SU-DHL-6 (cell line): ENCODE results near the gene ACER3.

ENCODE experiments used
- EZH2phosphoT487 ChIP-seq: fragments of 200-600 bp; sonication (generic), shearing (Covaris generic); conservative IDR thresholded peaks from 2 replicates; pipeline ENCODE4 v1.6.1; 2018; ENCODE audit warnings: mild to moderate bottlenecking, antibody characterized with exemption, low read length, moderate library complexity, mixed read lengths
- TF ChIP-seq, protein P1 (sequence below): fragments of 200-600 bp; sonication (generic); IDR thresholded peaks from one replicate; pipeline ENCODE4 v1.5.1; 2017; ENCODE audit warnings: antibody characterized with exemption, mild to moderate bottlenecking, low read length, moderate library complexity; ENCODE audit not compliant: insufficient read depth, poor library complexity, severe bottlenecking

GRCh38 chr11:76824980-76825725 lies 35.6 kb upstream of the ACER3 start:
- TF ChIP-seq, protein P1, sequence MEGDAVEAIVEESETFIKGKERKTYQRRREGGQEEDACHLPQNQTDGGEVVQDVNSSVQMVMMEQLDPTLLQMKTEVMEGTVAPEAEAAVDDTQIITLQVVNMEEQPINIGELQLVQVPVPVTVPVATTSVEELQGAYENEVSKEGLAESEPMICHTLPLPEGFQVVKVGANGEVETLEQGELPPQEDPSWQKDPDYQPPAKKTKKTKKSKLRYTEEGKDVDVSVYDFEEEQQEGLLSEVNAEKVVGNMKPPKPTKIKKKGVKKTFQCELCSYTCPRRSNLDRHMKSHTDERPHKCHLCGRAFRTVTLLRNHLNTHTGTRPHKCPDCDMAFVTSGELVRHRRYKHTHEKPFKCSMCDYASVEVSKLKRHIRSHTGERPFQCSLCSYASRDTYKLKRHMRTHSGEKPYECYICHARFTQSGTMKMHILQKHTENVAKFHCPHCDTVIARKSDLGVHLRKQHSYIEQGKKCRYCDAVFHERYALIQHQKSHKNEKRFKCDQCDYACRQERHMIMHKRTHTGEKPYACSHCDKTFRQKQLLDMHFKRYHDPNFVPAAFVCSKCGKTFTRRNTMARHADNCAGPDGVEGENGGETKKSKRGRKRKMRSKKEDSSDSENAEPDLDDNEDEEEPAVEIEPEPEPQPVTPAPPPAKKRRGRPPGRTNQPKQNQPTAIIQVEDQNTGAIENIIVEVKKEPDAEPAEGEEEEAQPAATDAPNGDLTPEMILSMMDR = no peak
- no peak for TF ChIP-seq EZH2phosphoT487
